HCT116 (cell line): ENCODE results near the gene SH3GL1. TPM values are rescaled to one million over a fixed set of nuclear protein-coding genes. Genes with fewer than 3 reads are reported as not detected.

Experiments
- ATAC-seq: fragments of 200-7000 bp; cut with Tn5 transposase; 2 replicates; pipeline ENCODE4 v1.9.1; 2020; ENCODE audit warnings: mild to moderate bottlenecking, moderate library complexity
- BruUV-seq: library from RNA; stranded (reverse); fragments of 400-500 nt; replicated peaks from 2 replicates; lab custom pipeline; 2021; lab: Mats Ljungman, UMichigan
- CTCF ChIA-PET: fragments of 300-600 bp; sonication (Branson Sonifier 250); formaldehyde crosslinking; loops from one replicate; lab custom pipeline; 2021; ENCODE audit warnings: antibody characterized with exemption; lab: Charles Lee
- POLR2A ChIA-PET: fragments of 300-600, 350-600 bp; sonication (Branson Sonifier 250); formaldehyde crosslinking; loops from one replicate; lab custom pipeline; 2021; ENCODE audit warnings: antibody characterized with exemption; lab: Charles Lee
- RAD21 ChIA-PET, 2 experiments: fragments of 300-600 bp; sonication (Branson Sonifier 250); formaldehyde crosslinking; loops; one replicate each; lab custom pipeline; 2023; ENCODE audit warnings: low total read pairs in 2 of 2; ENCODE audit not compliant: uncharacterized antibody in 2 of 2, unreplicated experiment in 2 of 2, low non-redundant PET in 1 of 2; lab: Charles Lee
- DNase-seq: peaks from one replicate; pipeline ENCODE4 v3.0.0-alpha.2; 2010; ENCODE audit warnings: low read depth, low spot score
- H2AFZ ChIP-seq: fragments of 200-600 bp; shearing (Covaris generic), sonication (generic); 2 replicates; pipeline ENCODE4 v1.6.1; 2017; ENCODE audit warnings: low read depth, mixed run types, mixed read lengths, antibody characterized with exemption, low read length; ENCODE audit not compliant: poor library complexity, severe bottlenecking
- H3K27ac ChIP-seq: 2 replicates; pipeline ENCODE4 v1.5.1; 2012; ENCODE audit warnings: low read depth, low read length
- H3K27me3 ChIP-seq: fragments of 200-600 bp; sonication (generic); 2 replicates; pipeline ENCODE4 v1.6.1; 2016; ENCODE audit warnings: mixed run types, low read length, mixed read lengths; ENCODE audit not compliant: insufficient read depth
- H3K36me3 ChIP-seq, 2 experiments: fragments of 200-500 bp in 1 of 2; fragments of 200-600 bp in 1 of 2; sonication (Bioruptor generic) in 1 of 2; sonication (generic) in 1 of 2; 2 replicates each; pipeline versions ENCODE4 v1.5.1 to v1.6.1; 2014 to 2016; ENCODE audit warnings: low read length in 2 of 2, inconsistent platforms in 1 of 2, mixed read lengths in 1 of 2, mixed run types in 1 of 2; ENCODE audit not compliant: insufficient read depth in 2 of 2, control insufficient read depth in 1 of 2
- H3K4me1 ChIP-seq, 2 experiments: fragments of 200-600 bp in 1 of 2; sonication (generic) in 1 of 2; 2 replicates each; pipeline versions ENCODE4 v1.5.1 to v1.6.1; 2012 to 2017; ENCODE audit warnings: low read length in 2 of 2, inconsistent platforms in 1 of 2, mild to moderate bottlenecking in 1 of 2, mixed read lengths in 1 of 2, mixed run types in 1 of 2, moderate library complexity in 1 of 2; ENCODE audit not compliant: insufficient read depth in 2 of 2, control insufficient read depth in 1 of 2
- H3K4me2 ChIP-seq: fragments of 200-600 bp; sonication (generic); 2 replicates; pipeline ENCODE4 v1.6.1; 2017; ENCODE audit warnings: mixed run types, low read length, mixed read lengths
- H3K4me3 ChIP-seq, 2 experiments: fragments of 200-600 bp in 1 of 2; sonication (generic) in 1 of 2; replicated peaks in 1 of 2; 2 replicates each; pipeline ENCODE4 v1.5.1; 2011 to 2016; ENCODE audit warnings: low read length in 2 of 2, control low read depth in 1 of 2, low read depth in 1 of 2, mild to moderate bottlenecking in 1 of 2, mixed read lengths in 1 of 2, mixed run types in 1 of 2
- H3K79me2 ChIP-seq: fragments of 200-600 bp; sonication (generic); 2 replicates; pipeline ENCODE4 v1.6.1; 2017; ENCODE audit warnings: mild to moderate bottlenecking, mixed run types, low read length, moderate library complexity, mixed read lengths; ENCODE audit not compliant: insufficient read depth
- H3K9ac ChIP-seq: fragments of 200-600 bp; sonication (generic); 2 replicates; pipeline ENCODE4 v1.6.1; 2016; ENCODE audit warnings: low read length, mixed read lengths
- H3K9me2 ChIP-seq: fragments of 200-600 bp; sonication (generic), shearing (Covaris generic); 2 replicates; pipeline ENCODE4 v1.6.1; 2017; ENCODE audit warnings: mixed run types, mild to moderate bottlenecking, moderate library complexity; ENCODE audit not compliant: insufficient read depth
- H3K9me3 ChIP-seq, 2 experiments: fragments of 200-500 bp in 1 of 2; fragments of 200-600 bp in 1 of 2; sonication (Bioruptor generic) in 1 of 2; sonication (generic) in 1 of 2; 2 replicates each; pipeline ENCODE4 v1.6.1; 2014 to 2017; ENCODE audit warnings: low read length in 2 of 2, mixed read lengths in 2 of 2, inconsistent platforms in 1 of 2, low read depth in 1 of 2, mild to moderate bottlenecking in 1 of 2, mixed run types in 1 of 2, moderate library complexity in 1 of 2; ENCODE audit not compliant: control insufficient read depth in 1 of 2, insufficient read depth in 1 of 2
- H4K20me1 ChIP-seq: fragments of 200-600 bp; sonication (generic), shearing (Covaris generic); 2 replicates; pipeline ENCODE4 v1.6.1; 2017; ENCODE audit warnings: mixed run types, mild to moderate bottlenecking, moderate library complexity; ENCODE audit not compliant: insufficient read depth
- EGR1 ChIP-seq: IDR thresholded peaks from 2 replicates; pipeline ENCODE4 v1.6.1; 2012; ENCODE audit warnings: low read depth
- JUND ChIP-seq: IDR thresholded peaks from 2 replicates; pipeline ENCODE4 v1.6.1; 2012
- POLR2AphosphoS5 ChIP-seq: IDR thresholded peaks from 2 replicates; pipeline ENCODE4 v1.6.1; 2011; ENCODE audit warnings: mild to moderate bottlenecking, low read depth, low read length, moderate library complexity
- SIN3A ChIP-seq: IDR thresholded peaks from 2 replicates; pipeline ENCODE4 v1.6.1; 2012; ENCODE audit warnings: low read depth
- SP1 ChIP-seq: IDR thresholded peaks from 2 replicates; pipeline ENCODE4 v1.6.1; 2012; ENCODE audit warnings: low read depth
- YY1 ChIP-seq: IDR thresholded peaks from 2 replicates; pipeline ENCODE4 v1.6.1; 2011; ENCODE audit warnings: low read length, low read depth, moderate library complexity, mild to moderate bottlenecking; ENCODE audit not compliant: insufficient replicate concordance; ENCODE audit errors: extremely low read depth
- ZFX ChIP-seq: fragments of 450-650 bp; IDR thresholded peaks from 2 replicates; pipeline ENCODE4 v1.6.1; 2017
- ZNF274 ChIP-seq: fragments of 200-500 bp; sonication (Bioruptor generic); IDR thresholded peaks from 2 replicates; pipeline ENCODE4 v1.6.1; 2014; ENCODE audit warnings: mild to moderate bottlenecking, low read depth, low read length, inconsistent platforms
- intact Hi-C: fragments of 100-400 bp; cut with micrococcal nuclease; formaldehyde crosslinking; loops from 2 replicates; pipeline ENCODE4 v1.10.0; 2022
- total RNA-seq: library from RNA; stranded (reverse); gene quantifications from one replicate; pipeline ENCODE4 v1.2.1, GENCODE V29; 2021; ENCODE audit not compliant: unreplicated experiment
- TF ChIP-seq, protein P1 (sequence below): IDR thresholded peaks from 2 replicates; pipeline ENCODE4 v1.6.1; 2011; ENCODE audit warnings: mild to moderate bottlenecking, low read length, moderate library complexity; ENCODE audit not compliant: insufficient replicate concordance; ENCODE audit errors: extremely low read depth
- TF ChIP-seq, protein P2 (sequence below): IDR thresholded peaks from 2 replicates; pipeline ENCODE4 v1.6.1; 2012

Gene SH3GL1
- total RNA-seq, 1 experiment from 2014 or later, result 86.0 TPM

GRCh38 chr19:4347521-4347920 is 52.8 kb downstream of the SH3GL1 start:
- no peaks in the 10 kb centered on the region for H3K9me2 ChIP-seq
- intact Hi-C loops, result no loop called here
- H3K4me2 ChIP-seq, result no peak overlapping the region
- no peaks in the 10 kb centered on the region; the same call in 1 of the 2 replicates for H3K79me2 ChIP-seq
- no peak overlapping the region for H3K27ac ChIP-seq
- H3K27me3 ChIP-seq, result no peaks in the 10 kb centered on the region
- ChIA-PET POLR2A (no interaction called here), CTCF (interaction anchor here (1.5 kb wide), 1 partner anchor 80 kb away, joined by 4 read pairs; no protein-coding TSS in a partner anchor), RAD21 (interaction anchor here in 1 of 2 experiments (0.7 kb wide), 1 partner anchor 28 kb away, joined by 4 read pairs; no protein-coding TSS in a partner anchor)
- no peak for DNase-seq
- H4K20me1 ChIP-seq, result no peaks in the 10 kb centered on the region
- H3K9me3 ChIP-seq, result no peaks in the 10 kb centered on the region
- no peak overlapping the region for H3K9ac ChIP-seq
- H3K4me3 ChIP-seq, result no peak overlapping the region
- no peak overlapping the region for H2AFZ ChIP-seq
- no peak for TF ChIP-seq JUND
- TF ChIP-seq, protein P1, sequence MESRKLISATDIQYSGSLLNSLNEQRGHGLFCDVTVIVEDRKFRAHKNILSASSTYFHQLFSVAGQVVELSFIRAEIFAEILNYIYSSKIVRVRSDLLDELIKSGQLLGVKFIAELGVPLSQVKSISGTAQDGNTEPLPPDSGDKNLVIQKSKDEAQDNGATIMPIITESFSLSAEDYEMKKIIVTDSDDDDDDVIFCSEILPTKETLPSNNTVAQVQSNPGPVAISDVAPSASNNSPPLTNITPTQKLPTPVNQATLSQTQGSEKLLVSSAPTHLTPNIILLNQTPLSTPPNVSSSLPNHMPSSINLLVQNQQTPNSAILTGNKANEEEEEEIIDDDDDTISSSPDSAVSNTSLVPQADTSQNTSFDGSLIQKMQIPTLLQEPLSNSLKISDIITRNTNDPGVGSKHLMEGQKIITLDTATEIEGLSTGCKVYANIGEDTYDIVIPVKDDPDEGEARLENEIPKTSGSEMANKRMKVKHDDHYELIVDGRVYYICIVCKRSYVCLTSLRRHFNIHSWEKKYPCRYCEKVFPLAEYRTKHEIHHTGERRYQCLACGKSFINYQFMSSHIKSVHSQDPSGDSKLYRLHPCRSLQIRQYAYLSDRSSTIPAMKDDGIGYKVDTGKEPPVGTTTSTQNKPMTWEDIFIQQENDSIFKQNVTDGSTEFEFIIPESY, result no peak
- no peak for TF ChIP-seq ZFX
- TF ChIP-seq POLR2AphosphoS5, result no peak
- no peak for TF ChIP-seq SP1
- TF ChIP-seq SIN3A, result no peak
- no peak for TF ChIP-seq EGR1
- TF ChIP-seq ZNF274, result no peak
- no peak for TF ChIP-seq YY1
- TF ChIP-seq, protein P2, sequence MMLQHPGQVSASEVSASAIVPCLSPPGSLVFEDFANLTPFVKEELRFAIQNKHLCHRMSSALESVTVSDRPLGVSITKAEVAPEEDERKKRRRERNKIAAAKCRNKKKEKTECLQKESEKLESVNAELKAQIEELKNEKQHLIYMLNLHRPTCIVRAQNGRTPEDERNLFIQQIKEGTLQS, result no peak
- ATAC-seq, result no peak
- H3K36me3 ChIP-seq, result peaks cover 0 to 5% of the 10 kb centered on the region in 2 experiments; a peak in 2 of 4 replicates
- BruUV-seq, result no TSS peak
- H3K4me1 ChIP-seq, result peaks cover 4 to 11% of the 10 kb centered on the region in 2 experiments; a peak in 3 of 4 replicates
